ENCODE data around the gene CLSTN3. TPM values are rescaled to one million over a fixed set of nuclear protein-coding genes. Genes with fewer than 3 reads are reported as not detected.
"Not testable (repeated sequence)": the region's sequence is repeated elsewhere in the genome, so short reads cannot be mapped to it uniquely, and the experiment has no call there.

CLSTN3 gene
- total and polyA plus RNA-seq, 12 donors, result 3.7 to 16.8 (median 6.0) TPM

DNA sequence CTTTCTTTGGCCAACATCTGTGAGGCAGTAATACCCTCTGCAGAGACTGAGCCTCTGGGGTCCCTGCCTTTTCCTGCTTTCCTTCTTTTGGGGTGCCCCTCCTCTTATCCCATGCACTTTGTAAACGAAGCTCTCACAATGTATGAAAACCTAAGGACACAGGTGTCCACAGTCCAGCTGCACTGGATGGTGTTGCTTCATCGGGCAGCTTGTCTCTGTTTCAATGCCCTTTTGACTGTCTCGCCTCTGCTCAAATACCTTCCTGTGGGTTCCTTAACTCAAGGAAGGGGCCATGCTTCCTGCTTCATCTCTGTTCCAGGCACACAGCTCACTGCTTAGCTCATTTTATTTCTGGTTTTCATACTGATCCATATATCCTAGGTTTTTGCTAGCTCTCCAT lies 27.6 kb upstream of the CLSTN3 start:
- WGBS, 2 donors, result 80 to 84% methylated on average over 3 of the region's 3 CpGs
- Histone ChIP-seq H3K27me3 (no peaks in the 10 kb centered on the region), H3K4me1 (peaks cover 0 to 34% (median 0%) of the 10 kb centered on the region in 9 donors), H3K9me3 (peaks cover 0 to 13% (median 3%) of the 10 kb centered on the region in 11 donors), H3K27ac (no peak overlapping the region), H3K36me3 (peaks cover 0 to 71% (median 0%) of the 10 kb centered on the region in 9 donors), H3K4me3 (no peak overlapping the region)
- ATAC-seq (no peak), DNase-seq (no peak)
- TF ChIP-seq, protein P1, sequence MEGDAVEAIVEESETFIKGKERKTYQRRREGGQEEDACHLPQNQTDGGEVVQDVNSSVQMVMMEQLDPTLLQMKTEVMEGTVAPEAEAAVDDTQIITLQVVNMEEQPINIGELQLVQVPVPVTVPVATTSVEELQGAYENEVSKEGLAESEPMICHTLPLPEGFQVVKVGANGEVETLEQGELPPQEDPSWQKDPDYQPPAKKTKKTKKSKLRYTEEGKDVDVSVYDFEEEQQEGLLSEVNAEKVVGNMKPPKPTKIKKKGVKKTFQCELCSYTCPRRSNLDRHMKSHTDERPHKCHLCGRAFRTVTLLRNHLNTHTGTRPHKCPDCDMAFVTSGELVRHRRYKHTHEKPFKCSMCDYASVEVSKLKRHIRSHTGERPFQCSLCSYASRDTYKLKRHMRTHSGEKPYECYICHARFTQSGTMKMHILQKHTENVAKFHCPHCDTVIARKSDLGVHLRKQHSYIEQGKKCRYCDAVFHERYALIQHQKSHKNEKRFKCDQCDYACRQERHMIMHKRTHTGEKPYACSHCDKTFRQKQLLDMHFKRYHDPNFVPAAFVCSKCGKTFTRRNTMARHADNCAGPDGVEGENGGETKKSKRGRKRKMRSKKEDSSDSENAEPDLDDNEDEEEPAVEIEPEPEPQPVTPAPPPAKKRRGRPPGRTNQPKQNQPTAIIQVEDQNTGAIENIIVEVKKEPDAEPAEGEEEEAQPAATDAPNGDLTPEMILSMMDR (IDR thresholded peaks at IDR 0.05), result no peak
- intact Hi-C loops (cut with DNase I), result loop anchor here in 2 of 10 donors (10.0 kb wide), 2 partner anchors 48 to 158 kb away; partner anchors contain the start of genes C12orf57 (in 1 of the 2) and RNU7-1 (in 1 of the 2)

DNA sequence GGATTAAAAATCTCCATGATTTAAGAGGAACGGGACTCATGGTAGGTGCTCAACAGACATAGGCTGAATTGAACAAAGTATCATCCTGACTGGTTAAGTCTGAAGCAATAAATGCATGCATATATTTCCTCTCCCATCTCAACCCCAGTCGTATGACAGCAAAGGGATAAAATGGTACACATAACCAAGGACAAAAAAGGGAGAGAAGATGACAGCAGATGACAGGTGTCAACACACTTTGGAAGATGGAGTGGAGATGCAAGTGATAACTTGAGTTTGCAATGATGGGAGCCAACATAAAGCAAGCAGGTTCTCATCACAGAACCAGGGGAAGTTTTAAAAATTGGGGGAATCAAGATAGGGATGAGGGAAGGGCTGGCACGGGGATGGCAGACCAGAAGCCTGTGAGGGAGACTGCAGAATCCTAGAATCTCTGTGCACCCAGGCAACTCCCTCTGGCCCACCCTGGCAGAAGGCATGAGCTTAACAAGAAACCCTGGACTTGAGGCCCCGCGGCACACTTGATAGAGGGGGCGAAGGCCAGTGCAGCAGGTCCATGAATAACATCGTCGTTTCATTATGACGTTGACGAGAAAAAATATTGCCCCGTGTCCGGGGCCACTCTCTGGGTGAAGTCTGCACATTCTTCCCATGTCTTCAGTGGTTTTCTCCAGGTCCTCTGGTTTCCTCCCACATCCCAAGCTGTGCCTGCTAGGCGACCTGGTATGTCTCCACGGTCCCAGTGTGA lies 26.2 kb upstream of the CLSTN3 start:
- ATAC-seq (no peak), DNase-seq (no peak)
- H3K27me3 ChIP-seq, result no peaks in the 10 kb centered on the region
- peaks cover 0 to 13% (median 3%) of the 10 kb centered on the region in 11 donors for H3K9me3 ChIP-seq
- H3K36me3 ChIP-seq, result peaks cover 0 to 56% (median 0%) of the 10 kb centered on the region in 9 donors
- 91 to 92% methylated on average over 14 of the region's 14 CpGs for WGBS, 2 donors
- peaks cover 0 to 43% (median 5%) of the 10 kb centered on the region in 9 donors for H3K4me1 ChIP-seq
- intact Hi-C loops (cut with DNase I), result loop anchor here in 2 of 10 donors (10.0 kb wide), 2 partner anchors 49 to 159 kb away; partner anchors contain the start of genes C12orf57 (in 1 of the 2) and RNU7-1 (in 1 of the 2)
- TF ChIP-seq, protein P1 (IDR thresholded peaks at IDR 0.05), result no peak
- H3K4me3 ChIP-seq, result no peak overlapping the region
- H3K27ac ChIP-seq, result no peak overlapping the region

DNA sequence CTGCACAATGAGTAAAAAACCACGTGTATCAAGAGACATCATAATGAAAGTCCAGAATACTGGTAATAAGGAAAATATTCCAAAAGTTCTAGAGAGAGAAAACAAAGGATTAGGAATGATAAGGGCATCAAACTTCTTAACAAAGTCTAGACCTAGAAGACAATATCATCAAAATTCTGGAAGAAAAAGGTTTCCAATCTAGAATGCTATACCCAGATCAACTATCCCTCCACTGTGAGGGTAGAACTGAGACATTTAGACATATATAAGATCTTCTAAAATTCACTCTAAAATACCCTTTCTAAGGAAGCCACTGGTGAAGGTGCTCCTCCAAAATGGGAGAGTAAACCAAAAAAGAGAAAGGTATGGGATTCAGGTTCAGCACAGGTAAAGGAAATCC lies 24.1 kb upstream of the CLSTN3 start:
- 90 to 100% methylated on average over 1 of the region's 1 CpG for WGBS, 2 donors

DNA sequence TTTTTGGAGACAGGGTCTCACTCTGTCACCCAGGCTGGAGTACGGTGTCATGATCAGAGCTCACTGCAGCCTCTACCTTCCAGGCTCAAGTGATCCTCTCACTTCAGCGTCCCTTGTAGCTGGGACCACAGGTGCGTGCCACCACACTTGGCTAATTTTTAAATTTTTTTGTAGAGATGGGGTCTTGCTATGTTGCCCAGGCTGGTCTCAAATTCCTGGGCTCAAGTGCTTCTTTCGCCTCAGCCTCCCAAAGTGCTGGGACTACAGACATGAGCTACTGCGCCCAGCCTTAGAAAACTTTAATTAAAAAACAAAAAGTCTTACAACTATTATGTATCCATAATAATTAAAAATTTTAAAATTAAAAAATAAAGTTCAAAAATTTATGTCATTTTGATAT lies 23.0 kb upstream of the CLSTN3 start:
- Histone ChIP-seq H3K27ac (peak overlapping the region in 3 of 10 donors; percentile 86 to 98 (median 90)), H3K36me3 (peaks cover 0 to 30% (median 0%) of the 10 kb centered on the region in 9 donors), H3K4me3 (peak overlapping the region in 3 of 10 donors; percentile 61 to 70 (median 67)), H3K9me3 (peaks cover 0 to 13% (median 3%) of the 10 kb centered on the region in 11 donors), H3K4me1 (peaks cover 0 to 35% (median 10%) of the 10 kb centered on the region in 9 donors)
- DNase-seq, H3K27me3 ChIP-seq, ATAC-seq: not testable (repeated sequence)
- WGBS, 2 donors, result 99 to 100% methylated on average over 5 of the region's 5 CpGs
- intact Hi-C loops (cut with DNase I), result loop anchor here in 3 of 10 donors (5.0 to 10.0 kb wide), 3 partner anchors 45 to 162 kb away; partner anchors contain the start of genes C12orf57 (in 1 of the 3), C1S (in 1 of the 3) and RNU7-1 (in 1 of the 3)

More for the DNA sequence above, 24.1 kb upstream of the CLSTN3 start:
- Histone ChIP-seq H3K4me1 (peaks cover 0 to 41% (median 10%) of the 10 kb centered on the region in 9 donors), H3K27me3 (no peaks in the 10 kb centered on the region), H3K4me3 (no peak overlapping the region), H3K9me3 (peaks cover 0 to 13% (median 3%) of the 10 kb centered on the region in 11 donors), H3K27ac (no peak overlapping the region), H3K36me3 (peaks cover 0 to 40% (median 0%) of the 10 kb centered on the region in 9 donors)
- intact Hi-C loops (cut with DNase I), result loop anchor here in 3 of 10 donors (5.0 to 10.0 kb wide), 3 partner anchors 44 to 161 kb away; partner anchors contain the start of genes C12orf57 (in 1 of the 3), C1S (in 1 of the 3) and RNU7-1 (in 1 of the 3)
- ATAC-seq, result no peak
- TF ChIP-seq, protein P1 (IDR thresholded peaks at IDR 0.05), result no peak
- DNase-seq, result no peak

All from heart right ventricle (tissue), 16 donors.